ENCODE data around the gene SYTL3. TPM values are rescaled to one million over a fixed set of nuclear protein-coding genes. Genes with fewer than 3 reads are reported as not detected.

SYTL3 gene
- polyA plus RNA-seq, 1 donor (not counting 4 experiments of a cell fraction or from before 2014, with no cell fraction given), result 1.4 TPM

DNA sequence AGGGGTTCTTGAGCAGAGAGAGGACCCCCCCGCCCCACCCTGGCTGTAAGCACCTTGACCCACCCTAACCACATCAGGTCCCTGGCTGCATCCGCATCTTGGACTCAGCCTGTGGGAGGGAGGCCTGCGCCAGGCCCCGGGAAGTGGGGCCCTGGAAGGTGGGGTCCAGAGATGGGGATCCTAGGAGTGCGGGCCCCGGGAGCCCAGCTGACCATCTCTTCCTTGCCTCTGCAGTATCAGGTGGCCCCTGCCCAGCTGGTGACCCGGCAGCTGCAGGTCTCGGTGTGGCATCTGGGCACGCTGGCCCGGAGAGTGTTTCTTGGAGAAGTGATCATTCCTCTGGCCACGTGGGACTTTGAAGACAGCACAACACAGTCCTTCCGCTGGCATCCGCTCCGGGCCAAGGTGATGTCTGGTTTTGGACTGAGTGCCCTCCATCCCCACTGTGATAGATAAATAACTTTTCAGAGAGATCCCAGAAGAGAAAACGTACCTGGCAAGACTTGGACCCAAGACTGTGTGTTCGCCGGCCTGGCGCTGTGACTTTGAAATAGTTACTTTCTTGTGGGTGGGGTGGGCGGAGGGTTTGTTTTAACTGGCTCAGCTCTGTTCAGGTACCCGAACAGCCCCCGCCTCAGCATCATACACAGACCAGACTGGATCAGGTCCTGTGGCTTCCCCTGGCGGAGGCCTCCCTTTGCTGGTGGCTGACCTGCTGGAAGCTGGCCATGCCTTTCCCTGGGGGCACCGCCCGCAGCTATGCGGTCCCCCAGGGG lies 107.3 kb downstream of the SYTL3 start:
- H3K9ac ChIP-seq (ENCODE audit: control insufficient read depth, extremely low read depth, insufficient read depth, low read length), result no peak overlapping the region
- no peaks in the 10 kb centered on the region for H4K20me1 ChIP-seq (ENCODE audit: control insufficient read depth, extremely low read depth, insufficient read depth, low read length)
- H3K4me3 ChIP-seq (ENCODE audit: control insufficient read depth in 2 of 3, extremely low read depth in 1 of 3, insufficient read depth in 2 of 3, low read depth in 1 of 3, low read length in 3 of 3), result no peak overlapping the region
- H2AFZ ChIP-seq (ENCODE audit: control insufficient read depth, low read length), result no peak overlapping the region
- H3K4me1 ChIP-seq (ENCODE audit: control insufficient read depth, extremely low read depth, insufficient read depth, low read length), result peaks cover 12% of the 10 kb centered on the region
- no peaks in the 10 kb centered on the region for H3K9me3 ChIP-seq (ENCODE audit: control insufficient read depth, low read depth, low read length)
- FAIRE-seq (no peak), DNase-seq (ENCODE audit: low read depth, low spot score) (no peak)
- H3K27ac ChIP-seq (ENCODE audit: control insufficient read depth, insufficient read depth, low read length), result no peak overlapping the region
- H3K79me2 ChIP-seq (ENCODE audit: control insufficient read depth, insufficient read depth, low read length), result no peaks in the 10 kb centered on the region
- H3K27me3 ChIP-seq (ENCODE audit: control insufficient read depth, extremely low read depth, insufficient read depth, low read length), result no peaks in the 10 kb centered on the region
- no peak overlapping the region for H3K4me2 ChIP-seq (ENCODE audit: control insufficient read depth, extremely low read depth, insufficient read depth, low read depth, low read length)
- TF ChIP-seq, protein P1, sequence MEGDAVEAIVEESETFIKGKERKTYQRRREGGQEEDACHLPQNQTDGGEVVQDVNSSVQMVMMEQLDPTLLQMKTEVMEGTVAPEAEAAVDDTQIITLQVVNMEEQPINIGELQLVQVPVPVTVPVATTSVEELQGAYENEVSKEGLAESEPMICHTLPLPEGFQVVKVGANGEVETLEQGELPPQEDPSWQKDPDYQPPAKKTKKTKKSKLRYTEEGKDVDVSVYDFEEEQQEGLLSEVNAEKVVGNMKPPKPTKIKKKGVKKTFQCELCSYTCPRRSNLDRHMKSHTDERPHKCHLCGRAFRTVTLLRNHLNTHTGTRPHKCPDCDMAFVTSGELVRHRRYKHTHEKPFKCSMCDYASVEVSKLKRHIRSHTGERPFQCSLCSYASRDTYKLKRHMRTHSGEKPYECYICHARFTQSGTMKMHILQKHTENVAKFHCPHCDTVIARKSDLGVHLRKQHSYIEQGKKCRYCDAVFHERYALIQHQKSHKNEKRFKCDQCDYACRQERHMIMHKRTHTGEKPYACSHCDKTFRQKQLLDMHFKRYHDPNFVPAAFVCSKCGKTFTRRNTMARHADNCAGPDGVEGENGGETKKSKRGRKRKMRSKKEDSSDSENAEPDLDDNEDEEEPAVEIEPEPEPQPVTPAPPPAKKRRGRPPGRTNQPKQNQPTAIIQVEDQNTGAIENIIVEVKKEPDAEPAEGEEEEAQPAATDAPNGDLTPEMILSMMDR (optimal IDR thresholded peaks at IDR 0.05 in 1 of 3, IDR thresholded peaks at IDR 0.05 in 1 of 3, conservative IDR thresholded peaks at IDR 0.05 in 1 of 3; ENCODE audit: extremely low read depth in 1 of 3, insufficient read depth in 2 of 3, low read length in 3 of 3), result no peak
- TF ChIP-seq EZH2 (IDR thresholded peaks at IDR 0.05; ENCODE audit: low read length), result no peak
- dilution Hi-C loops (cut with MboI; ENCODE audit: extremely low pct_ligation_motif_present, low sequenced_read_pairs), result no loop called here
- H3K9me1 ChIP-seq (ENCODE audit: control insufficient read depth, extremely low read depth, insufficient read depth, low read length), result no peaks in the 10 kb centered on the region
- H3K36me3 ChIP-seq (ENCODE audit: control insufficient read depth in 2 of 2, extremely low read depth in 1 of 2, insufficient read depth in 2 of 2, low read length in 2 of 2), result no peaks in the 10 kb centered on the region

DNA sequence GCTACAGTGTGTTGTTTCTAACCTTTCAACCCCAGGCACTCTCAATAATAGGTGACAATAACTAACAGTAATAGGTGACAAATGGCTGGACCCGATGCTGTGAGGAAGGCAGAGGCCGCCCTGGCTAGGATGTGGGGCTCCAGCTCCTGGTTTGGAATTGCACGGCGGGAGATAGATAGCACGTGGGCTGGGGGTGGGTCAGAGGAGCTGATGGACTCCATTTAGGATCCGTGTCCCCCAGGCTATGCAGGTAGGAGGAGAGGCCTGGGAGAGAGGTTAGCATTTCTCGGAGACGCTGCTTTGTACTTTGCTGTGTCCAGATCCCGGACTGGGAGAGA lies 107.9 kb downstream of the SYTL3 start:
- Histone ChIP-seq H4K20me1 (ENCODE audit: control insufficient read depth, extremely low read depth, insufficient read depth, low read length) (no peaks in the 10 kb centered on the region), H3K36me3 (ENCODE audit: control insufficient read depth in 2 of 2, extremely low read depth in 1 of 2, insufficient read depth in 2 of 2, low read length in 2 of 2) (no peaks in the 10 kb centered on the region), H3K4me3 (ENCODE audit: control insufficient read depth in 2 of 3, extremely low read depth in 1 of 3, insufficient read depth in 2 of 3, low read depth in 1 of 3, low read length in 3 of 3) (no peak overlapping the region), H3K9me1 (ENCODE audit: control insufficient read depth, extremely low read depth, insufficient read depth, low read length) (no peaks in the 10 kb centered on the region), H3K4me1 (ENCODE audit: control insufficient read depth, extremely low read depth, insufficient read depth, low read length) (peaks cover 12% of the 10 kb centered on the region), H3K9ac (ENCODE audit: control insufficient read depth, extremely low read depth, insufficient read depth, low read length) (no peak overlapping the region), H3K79me2 (ENCODE audit: control insufficient read depth, insufficient read depth, low read length) (no peaks in the 10 kb centered on the region), H3K27me3 (ENCODE audit: control insufficient read depth, extremely low read depth, insufficient read depth, low read length) (no peaks in the 10 kb centered on the region), H3K4me2 (ENCODE audit: control insufficient read depth, extremely low read depth, insufficient read depth, low read depth, low read length) (no peak overlapping the region), H3K27ac (ENCODE audit: control insufficient read depth, insufficient read depth, low read length) (no peak overlapping the region), H3K9me3 (ENCODE audit: control insufficient read depth, low read depth, low read length) (no peaks in the 10 kb centered on the region), H2AFZ (ENCODE audit: control insufficient read depth, low read length) (no peak overlapping the region)
- DNase-seq (ENCODE audit: low read depth, low spot score) (no peak), FAIRE-seq (no peak)
- dilution Hi-C loops (cut with MboI; ENCODE audit: extremely low pct_ligation_motif_present, low sequenced_read_pairs), result no loop called here
- TF ChIP-seq, protein P1 (optimal IDR thresholded peaks at IDR 0.05 in 1 of 3, IDR thresholded peaks at IDR 0.05 in 1 of 3, conservative IDR thresholded peaks at IDR 0.05 in 1 of 3; ENCODE audit: extremely low read depth in 1 of 3, insufficient read depth in 2 of 3, low read length in 3 of 3), result no peak
- no peak for TF ChIP-seq EZH2 (IDR thresholded peaks at IDR 0.05; ENCODE audit: low read length)

Measured in keratinocyte (primary cell).